AML-193 (cell line): ENCODE measurements around the gene KRTAP5-6.

Source experiments
- DNase-seq, 2 experiments: peaks; one replicate each; lab custom pipeline; 2025; lab: John Stamatoyannopoulos, UW

Gene KRTAP5-6

GRCh38 chr11:1733716-1734640 lies 37.0 kb downstream of the KRTAP5-6 start:
- no peak for DNase-seq

GRCh38 chr11:1734641-1735081 lies 37.7 kb downstream of the KRTAP5-6 start:
- no peak for DNase-seq

- no peak for DNase-seq
These were observed 38.3 kb downstream of the KRTAP5-6 start for GRCh38 chr11:1735271-1735670.

DNA sequence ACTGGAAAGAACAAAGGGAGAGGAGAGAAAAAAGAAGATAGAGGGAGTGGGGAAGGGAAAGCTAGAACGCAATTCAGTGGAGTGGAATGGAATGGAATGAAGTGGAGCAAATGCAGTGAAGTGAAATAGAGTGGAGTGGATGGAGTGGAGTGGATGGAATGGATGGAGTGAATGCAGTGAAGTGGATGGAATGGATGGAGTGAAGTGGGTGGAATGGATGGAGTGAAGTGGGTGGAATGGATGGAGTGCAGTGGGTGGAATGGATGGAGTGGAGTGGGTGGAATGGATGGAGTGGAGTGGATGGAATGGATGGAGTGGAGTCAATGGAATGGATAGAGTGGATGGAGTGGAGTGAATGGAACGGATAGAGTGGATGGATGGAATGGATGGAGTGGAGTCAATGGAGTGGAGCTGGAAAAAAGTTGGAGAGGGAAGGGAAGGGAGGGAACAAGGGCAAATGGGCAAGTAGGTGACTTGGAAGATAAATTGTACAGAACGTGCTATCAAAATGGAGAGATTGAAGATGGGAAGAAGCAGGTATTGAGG lies 39.5 kb downstream of the KRTAP5-6 start:
- no peak for DNase-seq

DNA sequence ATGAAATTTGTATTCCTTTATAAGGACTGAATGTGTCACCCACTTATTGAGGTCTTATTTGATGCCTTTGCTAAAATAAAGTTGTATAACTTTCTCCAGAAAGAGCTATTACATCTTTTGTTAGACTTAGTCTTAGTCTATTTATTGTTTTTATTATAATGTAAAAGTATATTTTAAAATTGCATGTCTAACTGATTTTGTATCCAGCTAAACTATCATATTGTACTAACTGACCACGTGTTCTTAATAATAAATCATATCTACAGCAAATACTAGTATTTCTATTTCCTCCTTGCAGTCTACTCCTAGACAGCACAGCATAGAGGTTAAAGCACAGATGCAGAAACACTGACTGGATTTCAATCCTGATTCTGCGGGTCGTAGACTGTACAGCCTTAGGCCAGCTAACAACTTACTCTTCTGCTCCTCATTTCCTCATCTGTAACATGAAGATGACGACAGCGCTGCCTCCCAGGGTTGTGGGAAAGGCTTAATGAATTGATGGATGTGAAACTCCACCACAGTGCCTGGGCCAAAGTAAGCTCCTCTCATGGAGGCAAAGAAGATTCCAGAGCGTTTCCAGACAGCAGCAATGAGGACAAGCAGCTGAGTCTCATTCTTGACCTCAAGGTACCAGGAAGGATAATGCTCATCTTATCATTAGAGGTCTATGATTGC lies 40.2 kb downstream of the KRTAP5-6 start:
- no peak for DNase-seq

DNA sequence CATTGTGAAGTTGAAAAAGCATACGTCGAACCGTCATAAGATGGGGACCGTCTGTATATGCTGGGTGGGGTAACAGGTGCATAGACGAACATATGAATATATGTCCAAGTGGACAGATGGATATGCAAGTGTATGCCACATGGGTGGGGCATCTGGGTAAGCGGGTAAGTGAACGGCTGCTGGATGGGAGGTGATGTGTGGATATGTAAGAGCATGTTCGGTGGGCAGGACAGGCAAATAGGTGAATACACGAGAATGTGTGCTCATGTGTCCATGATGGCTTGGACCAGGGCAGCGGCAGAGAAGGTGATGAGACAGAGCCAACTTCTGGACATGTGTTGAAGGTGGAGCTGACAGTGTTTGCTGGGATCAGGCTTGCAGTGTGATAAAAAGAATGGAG lies 41.4 kb downstream of the KRTAP5-6 start:
- DNase-seq = no peak

- no peak for DNase-seq
These were observed 42.6 kb downstream of the KRTAP5-6 start for GRCh38 chr11:1739576-1739975.

DNA sequence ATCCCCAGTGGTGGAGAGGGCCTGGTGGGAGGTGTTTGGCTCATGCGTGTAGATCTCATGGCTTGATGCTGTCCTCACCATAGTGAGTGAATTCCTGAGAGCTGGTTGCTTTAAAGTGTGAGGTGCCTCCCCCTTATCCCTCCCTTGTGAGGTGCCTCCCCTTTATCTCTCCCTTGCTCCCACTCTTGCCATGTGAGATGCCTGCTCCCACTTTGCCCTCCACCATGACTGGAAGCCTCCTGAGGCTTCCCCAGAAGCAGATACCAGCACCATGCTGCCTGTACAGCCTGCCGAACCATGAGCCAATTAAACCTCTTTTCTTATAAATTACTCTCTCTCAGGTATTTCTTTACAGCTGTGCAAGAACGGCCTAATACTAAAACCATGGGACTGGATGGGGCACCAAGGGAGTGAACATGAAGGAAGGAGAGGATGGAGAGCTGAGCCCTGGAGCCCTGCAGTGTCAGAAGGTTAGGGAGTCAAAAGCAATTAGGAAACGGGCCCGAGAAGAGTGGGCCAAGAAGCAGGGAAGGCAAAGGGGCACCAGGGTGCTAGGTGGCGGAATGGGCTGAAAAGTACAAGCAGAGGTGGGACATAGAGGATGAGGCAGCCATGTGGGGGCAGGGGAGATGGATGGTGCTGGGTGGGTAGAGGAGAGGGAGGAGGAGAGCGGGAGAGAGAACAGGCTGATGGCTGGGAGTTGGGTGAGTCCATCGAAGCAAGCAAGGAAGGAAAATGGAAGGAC lies 44.0 kb downstream of the KRTAP5-6 start:
- DNase-seq = no peak

- no peak for DNase-seq
These were observed 44.7 kb downstream of the KRTAP5-6 start for GRCh38 chr11:1741741-1742140.

GRCh38 chr11:1742371-1742770 lies 45.4 kb downstream of the KRTAP5-6 start:
- DNase-seq = no peak

DNA sequence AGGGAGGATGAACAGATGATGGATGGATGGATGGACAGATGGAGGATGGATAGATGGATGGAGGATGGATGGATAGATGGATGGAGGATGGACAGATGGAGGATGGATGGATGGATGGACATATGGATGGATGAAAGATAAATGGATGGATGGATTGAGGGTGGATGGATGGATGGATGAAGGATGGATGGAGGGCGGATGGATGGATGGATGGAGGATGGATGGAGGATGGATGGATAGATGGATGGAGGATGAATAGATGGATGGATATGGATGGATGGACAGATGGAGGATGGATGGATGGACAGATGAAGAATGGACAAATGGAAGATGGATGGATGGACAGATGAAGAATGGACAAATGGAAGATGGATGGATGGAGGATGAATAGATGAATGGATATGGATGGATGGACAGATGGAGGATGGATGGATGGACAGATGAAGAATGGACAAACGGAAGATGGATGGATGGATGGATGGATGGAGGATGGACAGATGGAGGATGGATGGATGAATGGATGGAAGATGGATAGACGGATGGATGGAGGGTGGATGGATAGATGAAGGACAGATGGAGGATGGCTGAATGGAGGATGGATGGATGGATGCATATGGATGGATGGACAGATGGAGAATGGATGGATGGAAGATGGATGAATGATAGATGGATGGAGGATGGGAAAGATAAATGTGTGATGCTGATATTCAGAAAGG lies 46.0 kb downstream of the KRTAP5-6 start:
- DNase-seq = no peak

- no peak for DNase-seq
These were observed 46.7 kb downstream of the KRTAP5-6 start for GRCh38 chr11:1743585-1744136.

- DNase-seq = no peak
These were observed 47.3 kb downstream of the KRTAP5-6 start for GRCh38 chr11:1744137-1744886.

DNA sequence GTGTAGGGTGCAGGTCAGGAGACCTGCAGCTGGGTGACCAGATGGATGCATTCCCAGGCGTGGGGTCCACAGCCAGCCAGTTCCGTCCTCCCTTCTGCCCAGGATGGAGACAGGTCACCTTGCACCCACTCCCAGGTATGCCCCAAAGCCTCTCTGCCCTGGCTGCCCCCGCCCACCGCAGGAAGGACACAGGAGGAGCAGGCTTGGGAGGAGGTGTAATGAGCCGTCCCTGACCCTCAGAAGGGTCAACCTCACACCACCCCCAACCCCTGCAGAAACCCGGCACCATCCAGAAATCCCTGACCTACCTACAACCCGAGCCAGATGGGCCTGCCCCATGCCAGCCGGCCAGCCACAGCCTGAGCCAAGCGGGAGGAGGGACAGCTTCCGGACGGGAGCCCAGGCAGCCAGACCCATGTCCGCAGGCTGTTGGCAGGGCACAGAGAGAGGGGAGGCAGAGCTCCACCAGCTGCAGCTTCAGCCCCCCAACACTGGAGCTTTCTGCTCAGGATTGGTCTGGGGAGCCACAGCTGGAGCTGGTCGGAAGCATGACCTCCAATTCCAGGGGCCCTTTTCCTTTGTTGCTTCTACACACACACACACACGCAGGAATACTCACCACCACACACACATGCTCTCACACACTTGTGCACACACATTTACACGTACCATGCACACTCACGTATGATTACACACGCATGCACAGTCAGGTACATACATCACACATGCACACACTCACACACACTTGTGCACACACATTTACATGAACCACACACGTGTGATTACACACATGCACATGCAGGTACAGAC lies 48.1 kb downstream of the KRTAP5-6 start:
- DNase-seq = no peak

GRCh38 chr11:1745701-1746320 lies 48.8 kb downstream of the KRTAP5-6 start:
- no peak for DNase-seq

- DNase-seq = peak; percentile 25 to 29
These were observed 49.5 kb downstream of the KRTAP5-6 start for GRCh38 chr11:1746511-1746931.

- DNase-seq = no peak
These were observed 50.2 kb downstream of the KRTAP5-6 start for GRCh38 chr11:1746956-1747752.
